Fibroblast of lung (primary cell): Measurements from ENCODE around the gene INSC. TPM values are rescaled to one million over a fixed set of nuclear protein-coding genes. Genes with fewer than 3 reads are reported as not detected.

Experiments used
- DNase-seq, 2 donors: peaks; one replicate each; pipeline versions ENCODE4 v3.0.0 to v3.0.0-alpha.2; 2010; ENCODE audit warnings: low read depth in 2 of 2
- H2AFZ ChIP-seq: 2 replicates; pipeline ENCODE4 v1.5.1; 2012; ENCODE audit warnings: low read length, control low read depth, inconsistent platforms
- H3K27ac ChIP-seq: 2 replicates; pipeline ENCODE4 v1.5.1; 2011; ENCODE audit warnings: low read length, control low read depth; ENCODE audit not compliant: insufficient read depth
- H3K27me3 ChIP-seq: 2 replicates; pipeline ENCODE4 v1.5.1; 2011; ENCODE audit warnings: mild to moderate bottlenecking, low read length; ENCODE audit not compliant: control insufficient read depth, insufficient read depth
- H3K36me3 ChIP-seq: 2 replicates; pipeline ENCODE4 v1.5.1; 2011; ENCODE audit warnings: low read length; ENCODE audit not compliant: control insufficient read depth, insufficient read depth
- H3K4me1 ChIP-seq: 2 replicates; pipeline ENCODE4 v1.5.1; 2011; ENCODE audit warnings: low read length; ENCODE audit not compliant: control insufficient read depth, insufficient read depth; ENCODE audit errors: extremely low read depth
- H3K4me2 ChIP-seq: 2 replicates; pipeline ENCODE4 v1.5.1; 2011; ENCODE audit warnings: low read length, control low read depth; ENCODE audit not compliant: insufficient read depth; ENCODE audit errors: extremely low read depth
- H3K4me3 ChIP-seq, 4 experiments: fragments of 200-600 bp in 1 of 4; sonication (generic) in 1 of 4; replicated peaks in 1 of 4; 2 replicates each; pipeline ENCODE4 v1.5.1; 2011 to 2016; ENCODE audit warnings: low read length in 4 of 4, low read depth in 3 of 4, mild to moderate bottlenecking in 3 of 4, control low read depth in 2 of 4, inconsistent platforms in 1 of 4, mixed read lengths in 1 of 4; ENCODE audit not compliant: insufficient read depth in 1 of 4; ENCODE audit errors: control extremely low read depth in 1 of 4
- H3K79me2 ChIP-seq: 2 replicates; pipeline ENCODE4 v1.5.1; 2012; ENCODE audit warnings: mild to moderate bottlenecking, low read length, inconsistent platforms; ENCODE audit not compliant: control insufficient read depth, insufficient read depth
- H3K9ac ChIP-seq: 2 replicates; pipeline ENCODE4 v1.5.1; 2011; ENCODE audit warnings: mild to moderate bottlenecking, low read length, control low read depth; ENCODE audit not compliant: insufficient read depth
- H3K9me3 ChIP-seq: 2 replicates; pipeline ENCODE4 v1.5.1; 2012; ENCODE audit warnings: low read depth, low read length; ENCODE audit not compliant: control insufficient read depth, insufficient read depth
- H4K20me1 ChIP-seq: 2 replicates; pipeline ENCODE4 v1.5.1; 2011; ENCODE audit warnings: low read length; ENCODE audit not compliant: control insufficient read depth, insufficient read depth; ENCODE audit errors: extremely low read depth
- EZH2 ChIP-seq: IDR thresholded peaks from 2 replicates; pipeline ENCODE4 v1.5.1; 2012; ENCODE audit warnings: low read length, control low read depth, mild to moderate bottlenecking; ENCODE audit errors: missing control alignments
- polyA plus RNA-seq, 2 donors: library from polyadenylated mRNA; depleted of rRNA in 1 of 2; stranded (reverse) in 1 of 2; unstranded in 1 of 2; fragments of >200 nt; gene quantifications; 2 replicates each; pipeline ENCODE4 v1.2.1, GENCODE V29; 2011 to 2012; ENCODE audit warnings: missing spikeins in 1 of 2
- total RNA-seq: library from RNA; depleted of rRNA; stranded (reverse); fragments of >200 nt; gene quantifications from 2 replicates; pipeline ENCODE4 v1.2.1, GENCODE V29; 2014
- TF ChIP-seq, protein P1 (sequence below), 2 donors: IDR thresholded peaks in 1 of 2; conservative IDR thresholded peaks in 1 of 2; 1 replicate in 1 of 2; 2 replicates in 1 of 2; pipeline ENCODE4 v1.5.1; 2011 to 2012; ENCODE audit warnings: low read length in 2 of 2, control low read depth in 1 of 2, inconsistent platforms in 1 of 2, low read depth in 1 of 2, mild to moderate bottlenecking in 1 of 2

INSC gene
- total and polyA plus RNA-seq, 2 donors (not counting 1 experiment from before 2014, with no cell fraction given): 0.90 to 8.3 TPM

DNA sequence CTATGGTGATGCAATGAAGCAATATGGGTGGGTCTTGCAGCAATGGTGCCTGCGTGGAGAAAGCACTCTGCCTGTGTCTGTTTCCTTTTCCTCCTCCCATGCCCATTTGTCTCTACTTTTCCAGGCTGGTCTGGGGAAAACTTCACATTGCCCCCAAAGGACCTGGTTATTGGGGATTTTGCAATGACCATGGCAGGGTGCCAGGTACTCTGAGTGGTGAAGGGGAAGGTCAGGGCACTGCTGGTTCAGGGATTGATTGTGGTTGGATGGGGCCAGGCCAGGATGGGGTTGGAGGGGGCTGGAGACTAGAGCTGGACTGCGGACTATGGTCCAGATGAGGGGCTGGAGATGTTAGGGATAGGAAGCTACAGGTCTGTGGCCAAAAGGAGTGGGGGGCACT is 92.1 kb downstream of the INSC start:
- no peaks in the 10 kb centered on the region for H3K9me3 ChIP-seq
- H4K20me1 ChIP-seq: no peaks in the 10 kb centered on the region
- H3K4me2 ChIP-seq: no peak overlapping the region
- no peak overlapping the region for H3K27ac ChIP-seq
- no peaks in the 10 kb centered on the region for H3K79me2 ChIP-seq
- no peak overlapping the region for H2AFZ ChIP-seq
- H3K36me3 ChIP-seq: no peaks in the 10 kb centered on the region
- H3K27me3 ChIP-seq: no peaks in the 10 kb centered on the region
- H3K4me3 ChIP-seq: no peak overlapping the region
- no peaks in the 10 kb centered on the region for H3K4me1 ChIP-seq
- DNase-seq: no peak
- TF ChIP-seq, protein P1, sequence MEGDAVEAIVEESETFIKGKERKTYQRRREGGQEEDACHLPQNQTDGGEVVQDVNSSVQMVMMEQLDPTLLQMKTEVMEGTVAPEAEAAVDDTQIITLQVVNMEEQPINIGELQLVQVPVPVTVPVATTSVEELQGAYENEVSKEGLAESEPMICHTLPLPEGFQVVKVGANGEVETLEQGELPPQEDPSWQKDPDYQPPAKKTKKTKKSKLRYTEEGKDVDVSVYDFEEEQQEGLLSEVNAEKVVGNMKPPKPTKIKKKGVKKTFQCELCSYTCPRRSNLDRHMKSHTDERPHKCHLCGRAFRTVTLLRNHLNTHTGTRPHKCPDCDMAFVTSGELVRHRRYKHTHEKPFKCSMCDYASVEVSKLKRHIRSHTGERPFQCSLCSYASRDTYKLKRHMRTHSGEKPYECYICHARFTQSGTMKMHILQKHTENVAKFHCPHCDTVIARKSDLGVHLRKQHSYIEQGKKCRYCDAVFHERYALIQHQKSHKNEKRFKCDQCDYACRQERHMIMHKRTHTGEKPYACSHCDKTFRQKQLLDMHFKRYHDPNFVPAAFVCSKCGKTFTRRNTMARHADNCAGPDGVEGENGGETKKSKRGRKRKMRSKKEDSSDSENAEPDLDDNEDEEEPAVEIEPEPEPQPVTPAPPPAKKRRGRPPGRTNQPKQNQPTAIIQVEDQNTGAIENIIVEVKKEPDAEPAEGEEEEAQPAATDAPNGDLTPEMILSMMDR (conservative IDR thresholded peaks at IDR 0.05 in 1 of 2, IDR thresholded peaks at IDR 0.05 in 1 of 2; ENCODE audit: low read depth in 1 of 2, low read length in 2 of 2): no peak
- TF ChIP-seq EZH2: no peak
- no peak overlapping the region for H3K9ac ChIP-seq

DNA sequence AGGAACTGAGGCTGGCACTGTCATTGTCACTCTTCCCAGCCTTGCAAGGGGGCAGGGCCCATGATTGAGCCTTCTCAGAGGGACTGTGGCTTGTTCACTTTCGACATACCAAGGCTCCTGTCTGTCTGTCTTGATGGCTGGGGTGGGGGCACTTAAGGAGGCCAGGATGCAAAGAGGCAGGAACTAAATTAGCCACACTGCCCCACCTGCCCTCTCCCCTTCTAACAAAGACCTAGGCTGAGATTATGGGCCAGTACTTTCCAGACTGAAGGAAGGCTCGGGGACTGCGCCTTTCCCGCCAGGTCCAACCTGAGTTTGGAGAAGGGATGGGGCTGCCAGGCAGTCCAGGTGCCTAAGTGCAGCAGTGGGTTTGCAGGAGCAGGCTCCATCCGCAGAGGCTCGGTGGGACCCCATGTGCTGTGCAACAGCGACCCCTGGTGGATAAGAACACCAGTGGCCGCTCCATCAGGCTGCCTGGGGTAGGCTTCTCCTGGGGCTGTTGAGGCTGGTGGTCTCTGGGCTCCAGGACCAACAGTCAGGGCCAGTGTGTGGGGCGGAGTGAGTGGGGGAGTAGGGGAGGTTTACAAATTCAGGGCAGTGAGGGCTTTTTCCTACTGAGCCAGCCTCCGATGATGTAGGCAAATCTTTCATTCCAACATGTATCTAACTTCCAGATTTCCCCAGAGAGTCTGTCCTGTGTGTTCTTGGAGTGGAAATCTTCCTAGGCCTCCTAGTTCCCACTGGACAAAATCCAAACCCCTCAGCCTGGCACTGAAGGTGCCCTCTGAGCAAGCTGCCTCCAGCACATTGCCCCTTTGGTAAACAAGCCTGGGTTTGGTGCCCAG is 93.9 kb downstream of the INSC start:
- H3K79me2 ChIP-seq: no peaks in the 10 kb centered on the region

DNA sequence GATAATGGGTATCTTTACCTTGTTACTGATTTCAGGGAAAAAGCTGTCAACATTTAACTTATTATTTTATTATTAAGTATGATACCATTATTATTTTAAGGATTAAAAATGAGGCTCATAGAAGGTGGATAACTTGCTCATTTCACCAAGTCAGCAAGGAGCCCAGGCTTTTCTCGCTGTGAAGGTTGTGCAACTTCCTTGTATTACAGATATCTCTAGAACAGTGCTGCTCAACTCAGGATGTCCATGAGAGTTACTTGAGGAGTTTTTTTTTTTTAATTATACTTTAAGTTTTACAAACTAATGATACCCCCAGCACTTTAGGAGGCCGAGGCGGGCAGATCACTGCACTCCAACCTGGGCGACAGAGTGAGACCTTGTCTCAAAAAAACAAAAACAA is 98.2 kb downstream of the INSC start:
- TF ChIP-seq, protein P1 (conservative IDR thresholded peaks at IDR 0.05 in 1 of 2, IDR thresholded peaks at IDR 0.05 in 1 of 2; ENCODE audit: low read depth in 1 of 2, low read length in 2 of 2): no peak
- no peak for TF ChIP-seq EZH2
- Histone ChIP-seq H3K79me2 (no peaks in the 10 kb centered on the region), H4K20me1 (no peaks in the 10 kb centered on the region), H3K9me3 (no peaks in the 10 kb centered on the region), H2AFZ (no peak overlapping the region), H3K36me3 (no peaks in the 10 kb centered on the region), H3K27me3 (no peaks in the 10 kb centered on the region), H3K9ac (no peak overlapping the region), H3K4me1 (no peaks in the 10 kb centered on the region), H3K4me2 (no peak overlapping the region), H3K4me3 (no peak overlapping the region), H3K27ac (no peak overlapping the region)
- DNase-seq: no peak

More for the DNA sequence above, 93.9 kb downstream of the INSC start:
- no peaks in the 10 kb centered on the region for H3K9me3 ChIP-seq
- no peak overlapping the region for H2AFZ ChIP-seq
- TF ChIP-seq, protein P1 (conservative IDR thresholded peaks at IDR 0.05 in 1 of 2, IDR thresholded peaks at IDR 0.05 in 1 of 2; ENCODE audit: low read depth in 1 of 2, low read length in 2 of 2): peak; percentile 75 to 93
- TF ChIP-seq EZH2: no peak
- no peaks in the 10 kb centered on the region for H3K36me3 ChIP-seq
- H4K20me1 ChIP-seq: no peaks in the 10 kb centered on the region
- DNase-seq: peak; percentile 44 to 71
- no peak overlapping the region for H3K9ac ChIP-seq
- H3K4me2 ChIP-seq: no peak overlapping the region
- H3K27ac ChIP-seq: no peak overlapping the region
- no peaks in the 10 kb centered on the region for H3K27me3 ChIP-seq
- no peaks in the 10 kb centered on the region for H3K4me1 ChIP-seq
- no peak overlapping the region for H3K4me3 ChIP-seq
